ENCODE measurements around the gene PPP1R3C.

GRCh38 chr10:91664426-91664825, 31.6 kb upstream of the PPP1R3C start:
- TF ChIP-seq CTCF (IDR thresholded peaks at IDR 0.05) (no peak), POLR2A (IDR thresholded peaks at IDR 0.05) (no peak)

Measured in lower leg skin (tissue), 3 donors.